Muscle of leg (tissue), 11 donors: Measurements from ENCODE around the gene UVRAG. TPM values are rescaled to one million over a fixed set of nuclear protein-coding genes. Genes with fewer than 3 reads are reported as not detected.

Source experiments
- DNase-seq: peaks from one replicate; pipeline ENCODE4 v3.0.0; 2013
- H3K27ac ChIP-seq: one replicate; pipeline ENCODE4 v1.5.1; 2013; ENCODE audit warnings: mild to moderate bottlenecking, low read length, control low read depth
- H3K27me3 ChIP-seq: one replicate; pipeline ENCODE4 v1.6.1; 2013; ENCODE audit warnings: low read length; ENCODE audit not compliant: control insufficient read depth, insufficient read depth
- H3K36me3 ChIP-seq: one replicate; pipeline ENCODE4 v1.6.1; 2013; ENCODE audit warnings: low read length; ENCODE audit not compliant: control insufficient read depth, insufficient read depth
- H3K4me1 ChIP-seq: one replicate; pipeline ENCODE4 v1.6.1; 2013; ENCODE audit warnings: low read length; ENCODE audit not compliant: control insufficient read depth, insufficient read depth
- H3K4me3 ChIP-seq: one replicate; pipeline ENCODE4 v1.5.1; 2013; ENCODE audit warnings: low read length, control low read depth
- H3K9me3 ChIP-seq: replicated peaks from 2 replicates; pipeline ENCODE4 v1.6.1; 2013; ENCODE audit warnings: low read depth, low read length; ENCODE audit not compliant: control insufficient read depth
- WGBS: methylation state at CpG from one replicate; pipeline ENCODE4 v1.1.5; 2013; ENCODE audit warnings: missing lambda C conversion rate; ENCODE audit not compliant: insufficient coverage; 5-methylcytosine and 5-hydroxymethylcytosine counted together
- polyA plus RNA-seq, 8 donors: library from polyadenylated mRNA; unstranded; fragments of 120-200 nt; gene quantifications; one replicate each; pipeline versions ENCODE4 v1.2.1 to v1.2.3, GENCODE V29; 2013; ENCODE audit warnings: inconsistent platforms in 1 of 8, low replicate concordance in 1 of 8; ENCODE audit not compliant: insufficient read length in 8 of 8, insufficient read depth in 1 of 8
- total RNA-seq: library from RNA; stranded (reverse); fragments of 120-200 nt; gene quantifications from one replicate; pipeline ENCODE4 v1.2.4, GENCODE V29; 2013

Gene UVRAG
- total and polyA plus RNA-seq, 9 donors: 8.1 to 10.2 (median 9.1) TPM

- no peaks in the 10 kb centered on the region for H3K27me3 ChIP-seq
- H3K36me3 ChIP-seq: no peaks in the 10 kb centered on the region
- no peaks in the 10 kb centered on the region for H3K9me3 ChIP-seq
- no peak for DNase-seq
- no CpG with 5 or more reads among the region's 2 CpGs for WGBS
- no peak overlapping the region for H3K27ac ChIP-seq
- no peaks in the 10 kb centered on the region for H3K4me1 ChIP-seq
- H3K4me3 ChIP-seq: no peak overlapping the region
These were observed 178.1 kb downstream of the UVRAG start for GRCh38 chr11:75993126-75993525.

GRCh38 chr11:75994616-75995015, 179.6 kb downstream of the UVRAG start:
- Histone ChIP-seq H3K27me3 (no peaks in the 10 kb centered on the region), H3K36me3 (no peaks in the 10 kb centered on the region)

GRCh38 chr11:75996523-75997442, 181.8 kb downstream of the UVRAG start:
- WGBS: no CpG with 5 or more reads among the region's 1 CpG
- Histone ChIP-seq H3K27me3 (no peaks in the 10 kb centered on the region), H3K4me3 (no peak overlapping the region), H3K27ac (no peak overlapping the region), H3K9me3 (peaks cover 6% of the 10 kb centered on the region), H3K36me3 (no peaks in the 10 kb centered on the region), H3K4me1 (no peaks in the 10 kb centered on the region)
- peak; percentile 73 for DNase-seq

More at GRCh38 chr11:75994616-75995015, 179.6 kb downstream of the UVRAG start:
- no peaks in the 10 kb centered on the region for H3K4me1 ChIP-seq
- no peak for DNase-seq
- no CpG with 5 or more reads among the region's 3 CpGs for WGBS
- no peak overlapping the region for H3K27ac ChIP-seq
- H3K4me3 ChIP-seq: no peak overlapping the region
- H3K9me3 ChIP-seq: no peaks in the 10 kb centered on the region

GRCh38 chr11:76004400-76004799, 189.4 kb downstream of the UVRAG start:
- Histone ChIP-seq H3K4me3 (no peak overlapping the region), H3K27me3 (no peaks in the 10 kb centered on the region), H3K9me3 (peaks cover 6% of the 10 kb centered on the region), H3K36me3 (peaks cover 11% of the 10 kb centered on the region), H3K4me1 (no peaks in the 10 kb centered on the region), H3K27ac (no peak overlapping the region)
- no CpG with 5 or more reads among the region's 3 CpGs for WGBS
- no peak for DNase-seq

- DNase-seq: no peak
- no peaks in the 10 kb centered on the region for H3K27me3 ChIP-seq
- WGBS: no CpG with 5 or more reads among the region's 3 CpGs
- no peak overlapping the region for H3K27ac ChIP-seq
- peaks cover 6% of the 10 kb centered on the region for H3K9me3 ChIP-seq
- H3K4me3 ChIP-seq: no peak overlapping the region
- H3K36me3 ChIP-seq: peaks cover 11% of the 10 kb centered on the region
- no peaks in the 10 kb centered on the region for H3K4me1 ChIP-seq
These were observed 190.7 kb downstream of the UVRAG start for GRCh38 chr11:76005756-76006155.

GRCh38 chr11:76007166-76007565, 192.2 kb downstream of the UVRAG start:
- Histone ChIP-seq H3K9me3 (no peaks in the 10 kb centered on the region), H3K27me3 (no peaks in the 10 kb centered on the region), H3K27ac (no peak overlapping the region), H3K36me3 (peaks cover 11% of the 10 kb centered on the region), H3K4me1 (no peaks in the 10 kb centered on the region), H3K4me3 (no peak overlapping the region)
- no peak for DNase-seq
- no CpG with 5 or more reads among the region's 2 CpGs for WGBS

- no peaks in the 10 kb centered on the region for H3K27me3 ChIP-seq
- peaks cover 11% of the 10 kb centered on the region for H3K36me3 ChIP-seq
- no CpG with 5 or more reads among the region's 2 CpGs for WGBS
- DNase-seq: no peak
- no peaks in the 10 kb centered on the region for H3K4me1 ChIP-seq
- no peak overlapping the region for H3K4me3 ChIP-seq
- H3K9me3 ChIP-seq: no peaks in the 10 kb centered on the region
- H3K27ac ChIP-seq: no peak overlapping the region
These were observed 193.5 kb downstream of the UVRAG start for GRCh38 chr11:76008474-76008873.

GRCh38 chr11:76010051-76010450, 195.0 kb downstream of the UVRAG start:
- DNase-seq: no peak
- Histone ChIP-seq H3K27me3 (no peaks in the 10 kb centered on the region), H3K27ac (no peak overlapping the region), H3K4me3 (no peak overlapping the region), H3K9me3 (no peaks in the 10 kb centered on the region), H3K4me1 (no peaks in the 10 kb centered on the region), H3K36me3 (peaks cover 9% of the 10 kb centered on the region)
- whole genome bisulfite sequencing: no CpG with 5 or more reads among the region's 2 CpGs

- Histone ChIP-seq H3K27ac (no peak overlapping the region), H3K4me1 (no peaks in the 10 kb centered on the region), H3K9me3 (peaks cover 4% of the 10 kb centered on the region), H3K36me3 (no peaks in the 10 kb centered on the region), H3K4me3 (no peak overlapping the region), H3K27me3 (no peaks in the 10 kb centered on the region)
- WGBS: 75% methylated on average over 1 of the region's 1 CpG
- DNase-seq: no peak
These were observed 198.5 kb downstream of the UVRAG start for GRCh38 chr11:76013526-76013925.

GRCh38 chr11:76023236-76024068, 208.4 kb downstream of the UVRAG start:
- DNase-seq: no peak
- H3K4me1 ChIP-seq: no peaks in the 10 kb centered on the region
- no peaks in the 10 kb centered on the region for H3K9me3 ChIP-seq
- 40% methylated on average over 1 of the region's 3 CpGs for WGBS
- no peak overlapping the region for H3K4me3 ChIP-seq
- H3K27ac ChIP-seq: no peak overlapping the region
- H3K27me3 ChIP-seq: no peaks in the 10 kb centered on the region
- H3K36me3 ChIP-seq: peaks cover 2% of the 10 kb centered on the region
